Activated naive CD4-positive, alpha-beta T cell treated with anti-CD3 and anti-CD28 coated beads for 36 hours (primary cell): ENCODE results near the gene CSNK1D. TPM values are rescaled to one million over a fixed set of nuclear protein-coding genes. Genes with fewer than 3 reads are reported as not detected.
"Not testable (repeated sequence)": the region's sequence is repeated elsewhere in the genome, so short reads cannot be mapped to it uniquely, and the experiment has no call there.

ENCODE experiments used
- CTCF ChIA-PET: fragments of 350-600 bp; sonication (Branson Sonifier 250); formaldehyde crosslinking; loops from one replicate; lab custom pipeline; 2021; ENCODE audit warnings: antibody characterized with exemption; lab: Charles Lee
- DNase-seq: peaks from one replicate; pipeline ENCODE4 v3.0.0-alpha.2; 2020
- H3K27ac Mint-ChIP-seq: one replicate; pipeline ENCODE4 v1.8.0; 2021; ENCODE audit warnings: mild to moderate bottlenecking, mixed read lengths
- H3K27me3 Mint-ChIP-seq: one replicate; pipeline ENCODE4 v1.8.0; 2021; ENCODE audit warnings: low read depth, mixed read lengths
- H3K36me3 Mint-ChIP-seq: one replicate; pipeline ENCODE4 v1.8.0; 2021; ENCODE audit warnings: low read depth, mixed read lengths
- H3K4me1 Mint-ChIP-seq: one replicate; pipeline ENCODE4 v1.8.0; 2021; ENCODE audit warnings: low read depth, mixed read lengths
- H3K4me3 Mint-ChIP-seq: one replicate; pipeline ENCODE4 v1.8.0; 2021; ENCODE audit warnings: mild to moderate bottlenecking, moderate library complexity, mixed read lengths
- H3K9me3 Mint-ChIP-seq: one replicate; pipeline ENCODE4 v1.8.0; 2021; ENCODE audit warnings: mixed read lengths
- intact Hi-C: fragments of 100-400 bp; cut with micrococcal nuclease; formaldehyde crosslinking; loops from one replicate; pipeline ENCODE4 v1.15.1; 2023
- microRNA-seq: library from miRNA; unstranded; fragments of <30 nt; microRNA quantifications from one replicate; pipeline ENCODE4 v1.2.0, GENCODE V29; 2022; ENCODE audit warnings: borderline microRNAs expressed, borderline replicate concordance
- total RNA-seq, 2 experiments: library from RNA; stranded (reverse); gene quantifications; one replicate each; pipeline ENCODE4 v1.2.3, GENCODE V29; 2021

Gene CSNK1D
- total RNA-seq, 2 experiments from 2014 or later = 99.8 to 100 TPM

DNA sequence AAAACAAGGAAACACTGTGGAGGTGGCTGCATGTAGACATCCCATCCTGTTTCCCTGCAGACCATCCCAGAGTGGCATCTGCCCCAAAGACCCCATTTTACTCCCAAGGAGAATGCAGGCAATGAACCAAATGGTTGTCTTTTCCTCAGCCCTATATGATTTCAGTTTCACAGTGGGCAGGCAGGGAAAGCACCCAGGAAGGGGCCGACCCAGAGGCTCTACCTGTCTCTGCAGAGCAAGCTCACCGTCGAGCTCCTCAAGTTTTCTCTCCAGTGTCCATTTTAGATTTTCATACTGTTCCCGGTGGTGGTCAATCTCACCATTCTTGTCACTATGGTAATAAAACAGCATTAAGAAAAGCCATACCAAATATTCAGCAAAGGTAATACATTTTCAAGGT lies 75.4 kb downstream of the CSNK1D start:
- DNase-seq = peak; percentile 61
- Mint-ChIP-seq H3K27me3 (no peaks in the 10 kb centered on the region), H3K27ac (no peak overlapping the region), H3K4me1 (peaks cover 44% of the 10 kb centered on the region), H3K36me3 (peaks cover 33% of the 10 kb centered on the region), H3K4me3 (no peak overlapping the region), H3K9me3 (no peaks in the 10 kb centered on the region)
- CTCF ChIA-PET = interaction anchor here (1.3 kb wide), 1 partner anchor 37 kb away, joined by 3 read pairs; no protein-coding TSS in a partner anchor
- intact Hi-C loops = loop anchor here (2.0 kb wide), 1 partner anchor 71 kb away; no protein-coding TSS in a partner anchor

- peaks cover 36% of the 10 kb centered on the region for H3K36me3 Mint-ChIP-seq
- no peak for DNase-seq
- H3K4me3 Mint-ChIP-seq = no peak overlapping the region
- intact Hi-C loops = no loop called here
- H3K27ac Mint-ChIP-seq = no peak overlapping the region
- no peaks in the 10 kb centered on the region for H3K9me3 Mint-ChIP-seq
- CTCF ChIA-PET = interaction anchor here (0.6 to 0.7 kb wide), 3 partner anchors 10 to 302 kb away, joined by 3 read pairs; no protein-coding TSS in a partner anchor
- no peaks in the 10 kb centered on the region for H3K27me3 Mint-ChIP-seq
- peaks cover 31% of the 10 kb centered on the region for H3K4me1 Mint-ChIP-seq
These were observed 77.5 kb downstream of the CSNK1D start for GRCh38 chr17:82195675-82196672.

- Mint-ChIP-seq H3K27ac (no peak overlapping the region), H3K4me1 (peaks cover 19% of the 10 kb centered on the region), H3K9me3 (no peaks in the 10 kb centered on the region), H3K4me3 (no peak overlapping the region), H3K27me3 (no peaks in the 10 kb centered on the region), H3K36me3 (peaks cover 36% of the 10 kb centered on the region)
- CTCF ChIA-PET = interaction anchor here (0.7 kb wide), 1 partner anchor 12 kb away, joined by 3 read pairs; no protein-coding TSS in a partner anchor
- DNase-seq = no peak
- intact Hi-C loops = no loop called here
These were observed 78.7 kb downstream of the CSNK1D start for GRCh38 chr17:82194765-82195164.

DNA sequence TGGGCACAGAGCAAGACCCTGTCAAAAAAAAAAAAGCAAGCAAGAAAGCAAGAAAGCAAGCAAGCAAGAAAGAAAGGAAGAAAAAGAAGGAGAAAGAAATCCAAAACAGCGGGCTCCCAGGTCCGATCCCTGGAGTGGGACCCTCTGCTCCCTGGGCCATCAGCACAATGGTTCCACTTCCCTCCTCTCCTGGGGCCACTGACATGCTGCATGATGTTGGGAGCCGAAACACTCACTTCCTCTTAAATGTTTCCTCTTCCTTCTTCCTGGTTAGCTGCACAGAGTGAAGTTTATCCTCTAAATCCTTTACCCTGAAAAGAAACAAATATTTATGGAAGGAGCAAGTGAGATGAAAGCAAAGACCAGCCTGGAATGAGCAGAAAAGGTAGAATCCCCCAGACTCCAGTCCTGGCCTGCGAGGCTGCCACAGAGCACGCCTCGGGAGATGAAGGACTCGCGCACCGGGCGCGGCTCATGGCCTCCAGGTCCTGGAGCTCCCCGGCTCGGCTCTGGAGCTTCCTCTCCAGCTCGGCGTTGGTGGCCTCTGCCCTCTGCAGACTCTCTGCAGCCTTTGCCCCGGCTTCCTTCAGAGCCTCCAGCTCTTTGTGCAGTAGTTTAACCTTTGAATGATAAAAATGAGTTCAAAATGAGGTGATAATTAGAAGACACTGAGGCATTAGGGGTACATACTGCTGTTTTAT lies 79.8 kb downstream of the CSNK1D start:
- H3K27ac Mint-ChIP-seq = no peak overlapping the region
- DNase-seq = no peak
- peaks cover 10% of the 10 kb centered on the region for H3K4me1 Mint-ChIP-seq
- CTCF ChIA-PET = no interaction called here
- H3K27me3 Mint-ChIP-seq = no peaks in the 10 kb centered on the region
- intact Hi-C loops = no loop called here
- peaks cover 35% of the 10 kb centered on the region for H3K36me3 Mint-ChIP-seq
- H3K9me3 Mint-ChIP-seq = no peaks in the 10 kb centered on the region
- no peak overlapping the region for H3K4me3 Mint-ChIP-seq

- H3K36me3 Mint-ChIP-seq = peaks cover 30% of the 10 kb centered on the region
- H3K4me3 Mint-ChIP-seq, H3K9me3 Mint-ChIP-seq, CTCF ChIA-PET, DNase-seq, H3K27ac Mint-ChIP-seq, intact Hi-C loops, H3K4me1 Mint-ChIP-seq, H3K27me3 Mint-ChIP-seq: not testable (repeated sequence)
These were observed 80.5 kb downstream of the CSNK1D start for GRCh38 chr17:82193050-82193449.

Small RNA genes lying within 50 kb of the gene (microRNA-seq; reads per million reads assigned to microRNA genes)
- gene MIR6787 = not detected

Other genes with a start within 250 kb of the CSNK1D start
- gene RAC3, start 242.0 kb downstream of the CSNK1D start, total RNA-seq = 1 to 10 TPM; 4.5 to 4.8 TPM
- 100 to 1,000 TPM; 139 to 146 TPM for gene DCXR, start 236.0 kb downstream of the CSNK1D start, total RNA-seq
- gene RFNG, start 221.9 kb downstream of the CSNK1D start, total RNA-seq = 10 to 100 TPM; 17.6 to 18.0 TPM
- 10 to 100 TPM; 91.0 to 91.3 TPM for gene GPS1, start 221.8 kb downstream of the CSNK1D start, total RNA-seq
- gene DUS1L, start 207.9 kb downstream of the CSNK1D start, total RNA-seq = 100 to 1,000 TPM; 132 to 133 TPM
- 100 to 1,000 TPM; 183 to 195 TPM for gene FASN, start 175.5 kb downstream of the CSNK1D start, total RNA-seq
- 10 to 100 TPM; 40.7 to 43.9 TPM for gene CCDC57, start 60.9 kb downstream of the CSNK1D start, total RNA-seq
- gene SLC16A3, start 44.7 kb downstream of the CSNK1D start, total RNA-seq = 10 to 100 TPM; 15.2 to 18.3 TPM
- 100 to 1,000 TPM; 635 to 646 TPM for gene CD7, start 43.9 kb upstream of the CSNK1D start, total RNA-seq
- gene SECTM1, start 60.1 kb upstream of the CSNK1D start, total RNA-seq = 1 to 10 TPM; 2.8 to 3.8 TPM
- gene TEX19, start 85.5 kb upstream of the CSNK1D start, total RNA-seq = under 1 TPM in 1 of 2 experiments, not detected in 1; 0.21 TPM
- not detected for gene UTS2R, start 98.1 kb upstream of the CSNK1D start, total RNA-seq
- 10 to 100 TPM; 22.4 to 26.3 TPM for gene HEXD, start 144.6 kb upstream of the CSNK1D start, total RNA-seq
- gene OGFOD3, start 144.9 kb upstream of the CSNK1D start, total RNA-seq = 10 to 100 TPM; 31.1 to 32.9 TPM
- gene CYBC1, start 177.1 kb upstream of the CSNK1D start, total RNA-seq = 100 to 1,000 TPM; 292 to 294 TPM
- gene NARF, start 185.0 kb upstream of the CSNK1D start, total RNA-seq = 10 to 100 TPM; 64.2 to 69.3 TPM
- 10 to 100 TPM; 48.8 to 51.4 TPM for gene FOXK2, start 246.0 kb upstream of the CSNK1D start, total RNA-seq